HT-29 (cell line): Measurements from ENCODE around the gene PCDHA11. TPM values are rescaled to one million over a fixed set of nuclear protein-coding genes. Genes with fewer than 3 reads are reported as not detected.
"Not testable (repeated sequence)": the region's sequence is repeated elsewhere in the genome, so short reads cannot be mapped to it uniquely, and the experiment has no call there.

Experiments used
- DNase-seq: peaks from one replicate; pipeline ENCODE4 v3.0.0-alpha.2; 2015; ENCODE audit warnings: low spot score
- total RNA-seq: library from RNA; depleted of rRNA; stranded (reverse); fragments of >200 nt; shearing (Covaris generic); gene quantifications from 2 replicates; pipeline ENCODE4 v1.2.3, GENCODE V29; 2014; rRNA removed

Gene PCDHA11, protein sequence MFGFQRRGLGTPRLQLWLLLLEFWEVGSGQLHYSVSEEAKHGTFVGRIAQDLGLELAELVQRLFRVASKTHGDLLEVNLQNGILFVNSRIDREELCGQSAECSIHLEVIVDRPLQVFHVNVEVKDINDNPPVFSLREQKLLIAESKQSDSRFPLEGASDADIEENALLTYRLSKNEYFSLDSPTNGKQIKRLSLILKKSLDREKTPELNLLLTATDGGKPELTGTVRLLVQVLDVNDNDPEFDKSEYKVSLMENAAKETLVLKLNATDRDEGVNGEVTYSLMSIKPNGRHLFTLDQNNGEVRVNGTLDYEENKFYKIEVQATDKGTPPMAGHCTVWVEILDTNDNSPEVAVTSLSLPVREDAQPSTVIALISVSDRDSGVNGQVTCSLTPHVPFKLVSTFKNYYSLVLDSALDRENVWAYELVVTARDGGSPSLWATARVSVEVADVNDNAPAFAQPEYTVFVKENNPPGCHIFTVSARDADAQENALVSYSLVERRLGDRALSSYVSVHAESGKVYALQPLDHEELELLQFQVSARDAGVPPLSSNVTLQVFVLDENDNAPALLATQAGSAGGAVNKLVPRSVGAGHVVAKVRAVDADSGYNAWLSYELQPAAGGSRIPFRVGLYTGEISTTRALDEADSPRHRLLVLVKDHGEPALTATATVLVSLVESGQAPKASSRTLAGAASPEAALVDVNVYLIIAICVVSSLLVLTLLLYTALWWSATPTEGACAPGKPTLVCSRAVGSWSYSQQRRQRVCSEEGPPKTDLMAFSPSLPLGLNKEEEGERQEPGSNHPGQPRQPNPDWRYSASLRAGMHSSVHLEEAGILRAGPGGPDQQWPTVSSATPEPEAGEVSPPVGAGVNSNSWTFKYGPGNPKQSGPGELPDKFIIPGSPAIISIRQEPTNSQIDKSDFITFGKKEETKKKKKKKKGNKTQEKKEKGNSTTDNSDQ
- total RNA-seq = not detected in 2 replicates

GRCh38 chr5:140868721-140869554 lies at the start of gene PCDHA11:
Gene PCDHA11, plus strand, starts transcription at chr5:140868957. Its CDS starts 147 bp downstream, at chr5:140869104.
- DNase-seq = peak; percentile 9

- DNase-seq = no peak
These were observed 47.1 kb upstream of the PCDHA11 start, which contains the start of gene PCDHA5 for GRCh38 chr5:140821375-140822280. Gene PCDHA5, plus strand, starts transcription at chr5:140821613.

- no peak for DNase-seq
These were observed 46.5 kb upstream of the PCDHA11 start for GRCh38 chr5:140822281-140822629.

GRCh38 chr5:140822969-140823368 lies 45.8 kb upstream of the PCDHA11 start:
- DNase-seq = not testable (repeated sequence)

- DNase-seq = no peak
These were observed 45.3 kb upstream of the PCDHA11 start for GRCh38 chr5:140823475-140823874.

DNA sequence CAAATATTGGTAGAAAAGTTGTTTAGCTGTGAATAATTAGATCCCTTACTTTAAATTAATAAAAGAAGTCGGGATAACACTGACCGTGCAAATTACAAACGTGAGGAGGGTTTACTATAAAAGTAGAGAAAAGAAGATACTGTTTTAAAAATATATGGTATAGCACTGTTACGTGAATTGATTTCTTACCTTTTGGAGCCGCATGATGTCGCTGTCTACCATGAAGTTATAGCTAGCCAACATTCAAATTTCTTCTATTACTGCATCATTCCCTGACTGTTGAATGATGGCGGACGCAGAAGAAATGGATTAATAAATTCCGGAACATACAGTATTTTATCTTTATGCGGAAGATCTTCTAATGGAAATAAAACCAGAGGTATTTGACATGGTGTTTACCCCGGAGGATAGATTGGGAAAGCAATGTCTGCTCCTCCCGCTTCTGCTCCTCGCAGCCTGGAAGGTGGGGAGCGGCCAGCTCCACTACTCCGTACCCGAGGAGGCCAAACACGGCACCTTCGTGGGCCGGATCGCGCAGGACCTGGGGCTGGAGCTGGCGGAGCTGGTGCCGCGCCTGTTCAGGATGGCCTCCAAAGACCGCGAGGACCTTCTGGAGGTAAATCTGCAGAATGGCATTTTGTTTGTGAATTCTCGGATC lies 40.9 kb upstream of the PCDHA11 start, which contains the start of gene PCDHA6:
Gene PCDHA6, plus strand, starts transcription at position 257 of the 658 bp plus-strand sequence. Its CDS starts 132 bp downstream, at position 389.
- DNase-seq = no peak

DNA sequence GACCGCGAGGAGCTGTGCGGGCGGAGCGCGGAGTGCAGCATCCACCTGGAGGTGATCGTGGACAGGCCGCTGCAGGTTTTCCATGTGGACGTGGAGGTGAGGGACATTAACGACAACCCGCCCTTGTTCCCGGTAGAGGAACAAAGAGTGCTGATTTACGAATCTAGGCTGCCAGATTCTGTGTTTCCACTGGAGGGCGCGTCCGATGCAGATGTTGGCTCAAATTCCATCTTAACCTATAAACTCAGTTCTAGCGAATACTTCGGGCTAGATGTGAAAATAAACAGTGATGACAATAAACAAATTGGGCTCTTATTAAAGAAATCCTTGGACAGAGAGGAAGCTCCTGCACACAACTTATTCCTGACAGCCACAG lies 40.4 kb upstream of the PCDHA11 start:
- no peak for DNase-seq

- not testable (repeated sequence) for DNase-seq
These were observed 39.0 kb upstream of the PCDHA11 start for GRCh38 chr5:140829511-140830501.

- no peak for DNase-seq
These were observed 34.8 kb upstream of the PCDHA11 start, which contains the start of gene PCDHA7 for GRCh38 chr5:140833993-140834392. Gene PCDHA7, plus strand, starts transcription at chr5:140834269. Its CDS starts 115 bp downstream, at chr5:140834384.

GRCh38 chr5:140834439-140835008 lies 34.2 kb upstream of the PCDHA11 start:
- DNase-seq = not testable (repeated sequence)

DNA sequence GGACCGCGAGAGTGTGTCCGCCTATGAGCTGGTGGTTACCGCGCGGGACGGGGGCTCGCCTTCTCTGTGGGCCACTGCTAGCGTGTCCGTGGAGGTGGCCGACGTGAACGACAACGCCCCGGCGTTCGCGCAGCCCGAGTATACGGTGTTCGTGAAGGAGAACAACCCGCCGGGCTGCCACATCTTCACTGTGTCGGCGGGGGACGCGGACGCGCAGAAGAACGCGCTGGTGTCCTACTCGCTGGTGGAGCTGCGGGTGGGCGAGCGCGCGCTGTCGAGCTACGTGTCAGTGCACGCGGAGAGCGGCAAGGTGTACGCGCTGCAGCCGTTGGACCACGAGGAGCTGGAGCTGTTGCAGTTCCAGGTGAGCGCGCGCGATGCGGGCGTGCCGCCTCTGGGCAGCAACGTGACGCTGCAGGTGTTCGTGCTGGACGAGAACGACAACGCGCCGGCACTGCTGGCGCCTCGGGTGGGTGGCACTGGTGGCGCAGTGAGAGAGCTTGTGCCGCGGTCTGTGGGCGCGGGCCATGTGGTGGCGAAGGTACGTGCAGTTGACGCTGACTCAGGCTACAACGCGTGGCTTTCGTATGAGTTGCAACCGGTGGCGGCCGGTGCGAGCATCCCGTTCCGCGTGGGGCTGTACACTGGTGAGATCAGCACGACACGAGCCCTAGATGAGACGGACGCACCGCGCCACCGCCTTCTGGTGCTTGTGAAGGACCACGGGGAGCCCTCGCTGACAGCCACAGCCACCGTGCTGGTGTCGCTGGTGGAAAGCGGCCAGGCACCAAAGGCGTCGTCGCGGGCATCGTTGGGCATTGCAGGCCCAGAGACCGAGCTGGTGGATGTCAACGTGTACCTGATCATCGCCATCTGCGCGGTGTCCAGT lies 32.9 kb upstream of the PCDHA11 start:
- DNase-seq = no peak

DNA sequence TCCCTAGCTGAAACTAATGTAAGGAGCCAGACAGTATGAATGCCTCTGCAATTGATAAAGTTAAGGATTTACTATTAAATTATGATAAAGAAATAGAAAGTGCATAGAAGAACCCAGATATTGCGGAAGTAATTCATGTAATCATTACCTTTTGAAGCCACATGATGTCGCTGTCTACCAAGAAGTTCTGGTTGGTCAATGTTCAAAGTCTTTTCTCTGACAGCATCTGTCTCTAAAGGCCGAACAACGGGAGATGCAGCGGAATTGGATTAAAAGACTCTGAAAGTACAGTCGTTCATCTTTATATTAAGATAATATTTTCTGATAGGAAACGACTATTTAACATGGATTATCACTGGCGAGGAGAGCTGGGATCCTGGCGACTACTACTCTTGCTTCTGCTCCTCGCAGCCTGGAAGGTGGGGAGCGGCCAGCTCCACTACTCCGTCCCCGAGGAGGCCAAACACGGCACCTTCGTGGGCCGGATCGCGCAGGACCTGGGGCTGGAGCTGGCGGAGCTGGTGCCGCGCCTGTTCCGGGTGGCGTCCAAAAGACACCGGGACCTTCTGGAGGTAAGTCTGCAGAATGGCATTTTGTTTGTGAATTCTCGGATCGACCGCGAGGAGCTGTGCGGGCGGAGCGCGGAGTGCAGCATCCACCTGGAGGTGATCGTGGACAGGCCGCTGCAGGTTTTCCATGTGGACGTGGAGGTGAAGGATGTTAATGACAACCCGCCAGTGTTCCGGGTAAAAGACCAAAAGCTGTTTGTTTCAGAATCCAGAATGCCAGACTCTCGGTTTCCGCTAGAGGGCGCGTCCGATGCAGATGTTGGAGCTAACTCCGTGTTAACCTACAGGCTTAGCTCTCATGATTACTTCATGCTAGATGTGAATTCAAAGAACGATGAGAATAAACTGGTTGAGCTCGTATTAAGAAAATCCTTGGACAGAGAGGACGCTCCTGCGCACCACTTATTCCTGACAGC lies 27.5 kb upstream of the PCDHA11 start, which contains the start of gene PCDHA8:
Gene PCDHA8, plus strand, starts transcription at position 210 of the 985 bp plus-strand sequence. Its CDS starts 135 bp downstream, at position 345.
- DNase-seq = peak; percentile 25

GRCh38 chr5:140842798-140843733 lies 25.7 kb upstream of the PCDHA11 start:
- no peak for DNase-seq
